NCI-H446 treated with DMSO at 0.1 percent for 48 hours (cell line): ENCODE data around the gene SLC2A1.
A peak's percentile ranks its signal among the peaks of the same experiment; 100 is the strongest.

ENCODE experiments used
- DNase-seq: peaks from one replicate; lab custom pipeline; 2025; lab: John Stamatoyannopoulos, UW

SLC2A1 gene

DNA sequence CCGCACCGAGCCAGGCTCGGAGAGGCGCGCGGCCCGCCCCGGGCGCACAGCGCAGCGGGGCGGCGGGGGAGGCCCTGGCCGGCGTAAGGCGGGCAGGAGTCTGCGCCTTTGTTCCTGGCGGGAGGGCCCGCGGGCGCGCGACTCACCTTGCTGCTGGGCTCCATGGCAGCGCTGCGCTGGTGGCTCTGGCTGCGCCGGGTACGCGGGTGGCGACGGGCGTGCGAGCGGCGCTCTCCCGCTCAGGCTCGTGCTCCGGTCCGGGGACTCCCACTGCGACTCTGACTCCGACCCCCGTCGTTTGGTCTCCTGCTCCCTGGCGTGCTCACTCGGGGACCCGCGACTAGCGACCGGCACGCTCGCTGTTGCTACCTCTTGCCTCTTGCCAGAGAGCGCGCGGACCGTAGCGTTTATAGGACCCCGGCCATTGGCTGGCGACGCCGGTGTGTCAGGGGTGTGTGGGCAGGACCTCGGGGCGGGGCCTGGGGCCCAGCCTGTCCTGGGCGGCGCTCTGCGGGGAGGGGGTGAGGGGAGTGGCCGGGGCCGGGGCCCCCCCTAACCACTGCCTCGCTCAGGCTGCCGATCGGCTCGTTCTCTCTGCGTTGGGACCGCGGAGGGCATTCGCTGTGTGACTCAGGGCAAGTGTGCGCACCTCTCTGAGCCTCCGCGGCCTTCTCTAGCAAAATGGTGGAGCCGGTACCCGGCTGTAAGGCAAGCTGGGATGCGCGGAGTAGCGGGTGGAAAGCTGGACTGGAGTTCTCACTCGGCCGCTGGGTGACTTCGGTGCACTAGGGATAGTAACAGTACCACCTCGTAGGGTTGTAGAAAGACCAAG, at the start of gene SLC2A1:
SLC2A1 (minus strand) TSS at position 381 of the 832 bp plus-strand sequence; CDS start at position 164, 217 bp downstream.
- peak; percentile 84 for DNase-seq

DNA sequence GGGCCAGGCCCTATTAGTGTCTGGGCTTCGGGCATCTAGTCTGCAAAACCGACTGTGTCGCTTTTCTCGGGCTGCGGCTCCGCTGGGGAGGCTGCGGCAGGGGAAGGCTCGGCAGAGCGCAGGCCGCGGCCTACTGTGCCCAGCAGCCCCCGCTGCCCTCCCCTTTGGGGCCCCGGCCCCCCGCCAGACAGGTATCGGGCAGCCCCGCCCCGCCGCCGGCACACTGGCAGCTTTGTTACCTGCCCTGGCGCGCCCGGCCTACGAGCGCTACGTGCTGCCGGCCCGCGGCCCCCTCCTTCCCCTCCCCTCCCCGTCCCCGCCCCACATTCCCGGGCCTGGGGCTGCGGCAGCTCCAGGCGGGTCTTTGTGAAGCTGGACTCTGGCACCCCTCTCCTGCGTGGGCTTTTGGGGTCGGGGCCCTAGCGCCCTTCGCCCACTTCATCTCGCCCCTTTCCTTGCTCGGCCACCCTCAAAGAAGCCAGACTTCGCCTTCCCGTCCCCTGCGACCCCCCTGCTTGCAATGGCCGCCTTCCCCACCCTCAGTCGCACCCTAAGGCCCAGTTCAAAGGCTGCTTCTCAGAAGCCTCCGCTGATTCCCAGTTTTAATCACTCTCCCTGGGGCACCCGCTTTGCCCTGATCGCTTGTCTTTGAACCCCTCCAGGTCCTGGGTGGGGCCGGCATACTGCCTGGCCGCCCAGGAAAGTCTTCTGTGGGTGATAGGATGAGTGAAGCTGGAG, 48.9 kb upstream of the SLC2A1 start:
- DNase-seq: no peak

DNA sequence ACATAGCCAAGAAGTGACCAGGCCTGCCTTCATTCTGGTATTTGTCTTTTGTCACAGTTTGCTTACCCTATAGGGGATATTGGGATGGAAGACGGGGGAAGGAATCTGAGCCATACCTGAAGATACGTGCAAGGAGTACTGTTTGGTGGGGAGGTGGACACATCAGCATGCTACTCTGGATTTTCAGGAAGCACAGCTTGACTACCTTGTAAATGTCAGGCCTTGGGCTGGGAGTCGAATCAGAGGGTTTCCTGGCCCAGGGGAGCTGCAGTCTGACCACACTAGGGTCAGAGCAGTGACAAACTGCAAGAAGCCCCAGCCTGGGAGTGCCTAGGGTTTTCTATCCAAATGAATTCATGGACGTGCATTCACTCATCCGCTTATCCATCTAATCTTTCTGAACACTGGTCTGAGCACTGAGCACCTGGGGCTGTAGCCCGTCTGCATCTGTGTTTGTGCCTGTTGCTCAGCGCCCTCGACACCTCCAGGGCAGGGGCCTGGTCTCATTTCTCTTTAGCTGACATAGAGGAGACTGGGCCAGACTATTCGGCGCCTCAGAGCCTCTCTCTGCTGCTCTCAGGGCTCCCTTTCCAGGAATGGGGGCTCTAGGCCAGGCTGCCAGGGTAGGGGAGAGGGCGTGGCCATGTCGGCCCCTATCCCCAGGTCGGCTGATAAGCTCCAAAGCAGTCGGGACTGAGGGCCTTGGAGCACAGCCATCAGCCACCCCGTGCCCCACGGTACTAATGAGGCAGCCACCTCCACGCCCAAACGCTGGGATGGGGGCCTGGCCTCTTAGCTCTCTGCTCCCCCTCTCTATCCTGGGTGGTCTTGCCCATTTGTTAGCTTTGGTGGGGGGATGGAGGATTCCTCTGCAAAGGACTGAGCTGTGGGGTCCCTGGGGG, 47.0 kb upstream of the SLC2A1 start:
- no peak for DNase-seq

DNA sequence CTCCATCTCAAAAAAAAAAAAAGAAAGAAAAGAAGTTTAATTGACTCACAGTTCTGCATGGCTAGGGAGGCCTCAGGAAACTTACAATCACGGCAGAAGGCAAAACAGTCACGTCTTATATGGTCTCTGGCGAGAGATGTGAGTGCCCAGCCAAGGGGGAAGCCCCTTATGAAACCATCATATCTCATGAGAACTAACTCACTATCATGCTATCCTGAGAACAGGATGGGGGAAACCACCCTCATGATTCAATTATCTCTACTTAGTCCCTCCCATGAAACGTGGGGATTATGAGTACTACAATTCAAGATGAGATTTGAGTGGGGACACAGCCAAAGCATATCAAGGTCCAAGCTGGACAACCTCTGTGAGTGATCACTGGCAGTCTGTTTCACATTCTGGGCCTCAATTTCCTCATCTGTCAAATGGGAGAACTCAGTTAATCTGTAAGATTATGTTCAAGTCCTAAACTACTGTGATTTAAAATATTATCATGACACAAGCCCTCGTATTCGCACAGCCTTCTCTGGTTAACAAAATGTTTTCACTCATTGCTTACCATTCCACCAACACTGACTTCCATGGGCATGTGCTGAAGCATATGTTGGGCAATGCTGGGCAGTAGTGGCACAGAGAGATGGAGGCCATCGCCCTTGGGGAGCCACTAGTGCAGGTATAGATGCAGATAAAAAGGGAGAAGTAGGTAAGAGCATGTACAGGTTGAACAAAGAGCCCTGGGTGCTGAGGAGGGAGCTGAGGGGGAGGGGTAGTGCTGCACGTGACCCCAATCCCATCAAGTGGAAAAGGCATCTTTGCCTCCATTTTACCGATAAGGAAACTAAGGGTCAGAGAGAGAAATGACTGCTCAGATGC, 46.2 kb upstream of the SLC2A1 start:
- DNase-seq: no peak

DNA sequence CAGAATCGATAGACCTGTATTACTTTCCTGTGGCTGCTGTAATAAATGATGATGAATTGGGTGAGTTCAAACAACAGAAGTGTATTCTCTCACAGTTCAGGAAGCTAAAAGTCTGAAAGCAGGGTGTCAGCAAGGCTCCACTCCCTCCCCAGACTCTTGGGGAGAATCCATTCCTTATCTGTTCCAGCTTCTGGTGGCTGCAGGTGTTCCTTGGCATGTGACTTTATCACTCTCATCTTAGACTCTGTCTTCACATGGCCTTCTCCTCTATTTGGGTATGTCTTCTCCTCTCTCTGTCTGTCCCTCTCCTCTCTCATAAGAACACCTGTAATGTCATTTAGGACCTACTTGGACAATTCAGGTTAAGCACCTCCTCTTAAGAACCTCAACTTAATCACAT, 44.1 kb upstream of the SLC2A1 start:
- no peak for DNase-seq

DNA sequence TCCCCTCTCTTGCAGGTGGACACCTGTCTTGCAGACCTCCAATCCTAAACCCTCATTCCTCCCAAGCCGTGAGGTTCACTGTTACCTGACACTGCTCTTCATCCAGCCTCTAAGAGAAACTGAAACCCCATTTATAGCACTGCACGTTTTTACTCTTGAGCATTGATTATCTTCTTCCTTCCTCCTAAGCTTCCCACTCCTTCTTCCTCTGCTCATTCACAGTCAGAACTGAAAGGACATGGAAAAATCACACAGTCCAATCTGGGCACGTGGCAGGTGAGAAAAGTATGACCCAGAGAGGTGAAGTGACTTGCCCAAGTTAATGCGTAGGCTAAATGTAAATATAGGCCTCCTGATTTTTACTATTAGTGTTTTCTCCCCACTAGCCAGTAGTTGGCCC, 43.4 kb upstream of the SLC2A1 start:
- no peak for DNase-seq

DNA sequence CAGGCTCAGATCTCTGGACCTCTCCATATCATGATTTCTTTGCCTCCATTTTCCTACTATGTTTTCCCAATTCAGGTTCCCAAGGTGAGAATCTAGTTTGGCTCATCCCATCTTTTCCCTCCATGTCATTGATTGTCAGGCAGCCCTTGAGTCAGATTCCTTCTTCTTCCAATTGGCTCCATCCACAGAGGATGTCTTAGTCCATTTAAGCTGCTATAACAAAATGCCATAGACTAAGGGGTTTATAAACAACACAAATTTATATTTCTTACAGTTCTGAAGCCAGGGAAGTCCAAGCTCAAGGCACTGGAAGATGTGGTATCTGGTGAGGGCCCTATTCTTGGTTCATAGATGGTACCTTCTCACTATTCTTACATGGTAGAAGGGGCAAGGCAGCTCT, 42.8 kb upstream of the SLC2A1 start:
- no peak for DNase-seq

DNA sequence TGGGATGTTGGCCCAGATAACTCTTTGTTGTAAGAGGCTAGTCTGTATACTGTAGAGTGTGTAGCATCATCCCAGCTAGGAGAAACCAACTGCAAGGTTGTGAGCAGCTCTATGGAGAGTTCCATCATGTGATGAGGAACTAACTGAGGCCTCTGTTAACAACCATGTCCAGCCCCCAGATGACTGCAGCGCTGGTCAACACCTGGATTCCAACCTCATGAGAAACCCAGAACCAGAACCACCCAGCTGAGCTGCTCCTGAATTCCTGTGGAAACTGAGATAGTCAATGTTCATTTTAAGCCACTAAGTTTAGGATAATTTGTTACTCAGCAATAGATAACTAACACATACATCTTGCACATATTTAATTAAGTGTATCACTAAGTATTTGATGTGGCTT, 41.6 kb upstream of the SLC2A1 start:
- DNase-seq: no peak

DNA sequence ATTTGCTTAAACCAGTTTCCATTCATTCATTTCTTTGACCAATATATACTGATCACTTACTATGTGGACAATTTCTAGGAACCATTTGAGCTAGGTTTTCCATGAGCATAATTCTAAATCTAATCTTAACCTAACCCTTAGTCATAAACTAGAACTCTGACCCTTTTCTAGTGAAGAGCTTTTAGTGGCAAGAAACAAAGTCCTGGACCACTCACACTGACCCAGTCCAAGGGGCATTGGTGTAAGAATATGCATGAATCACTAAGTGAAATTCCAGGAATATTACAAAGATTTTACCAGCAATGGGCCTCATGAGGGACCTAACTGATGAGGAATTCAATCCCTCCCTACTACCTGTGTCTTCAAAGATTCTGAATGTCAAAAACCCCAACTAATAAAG, 40.6 kb upstream of the SLC2A1 start:
- no peak for DNase-seq

DNA sequence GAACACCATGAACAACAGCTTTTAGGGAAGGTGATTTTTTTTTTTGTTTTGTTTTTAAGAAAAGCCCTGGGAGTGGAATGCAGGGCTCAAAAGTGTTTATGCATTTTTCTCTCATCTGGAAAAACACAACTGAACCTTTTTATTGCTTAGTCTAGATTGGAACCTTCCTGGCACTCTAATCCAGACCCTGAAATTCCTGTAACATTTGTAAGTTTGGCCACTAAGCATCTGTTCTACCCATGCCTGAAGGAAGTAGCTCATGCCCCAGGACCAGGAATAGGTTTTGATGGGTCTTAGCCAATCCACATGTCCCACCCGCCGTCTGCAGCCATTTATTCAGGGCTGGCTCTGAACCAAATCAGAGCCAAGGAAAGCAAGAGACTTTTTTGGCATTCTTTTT, 39.7 kb upstream of the SLC2A1 start:
- no peak for DNase-seq

DNA sequence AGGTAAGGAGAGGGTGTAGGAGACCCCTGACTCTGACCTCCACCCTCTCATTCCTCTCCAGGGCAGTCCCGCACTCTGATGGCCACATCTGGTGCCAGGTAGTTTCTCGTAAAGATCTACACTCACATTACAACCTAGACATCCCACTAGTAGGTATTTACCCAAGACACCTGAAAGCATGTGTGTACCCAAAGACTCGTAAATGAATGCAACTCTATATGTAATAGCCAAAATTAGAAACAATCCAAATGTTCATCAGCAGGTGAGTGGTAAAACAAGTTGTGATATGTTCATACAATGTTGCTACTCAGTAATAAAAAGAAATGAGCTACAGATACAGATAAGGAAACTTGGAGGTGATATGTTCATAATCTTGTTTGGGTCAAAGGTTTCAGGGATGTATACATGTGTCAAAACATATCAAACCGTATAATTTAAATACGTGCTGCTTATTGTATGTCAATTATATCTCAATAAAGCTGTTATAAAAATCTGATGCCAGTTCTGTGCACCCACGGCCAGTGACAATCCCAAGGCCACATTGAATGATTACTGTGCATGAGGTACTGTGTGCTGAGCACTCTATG, 37.8 kb upstream of the SLC2A1 start:
- no peak for DNase-seq

DNA sequence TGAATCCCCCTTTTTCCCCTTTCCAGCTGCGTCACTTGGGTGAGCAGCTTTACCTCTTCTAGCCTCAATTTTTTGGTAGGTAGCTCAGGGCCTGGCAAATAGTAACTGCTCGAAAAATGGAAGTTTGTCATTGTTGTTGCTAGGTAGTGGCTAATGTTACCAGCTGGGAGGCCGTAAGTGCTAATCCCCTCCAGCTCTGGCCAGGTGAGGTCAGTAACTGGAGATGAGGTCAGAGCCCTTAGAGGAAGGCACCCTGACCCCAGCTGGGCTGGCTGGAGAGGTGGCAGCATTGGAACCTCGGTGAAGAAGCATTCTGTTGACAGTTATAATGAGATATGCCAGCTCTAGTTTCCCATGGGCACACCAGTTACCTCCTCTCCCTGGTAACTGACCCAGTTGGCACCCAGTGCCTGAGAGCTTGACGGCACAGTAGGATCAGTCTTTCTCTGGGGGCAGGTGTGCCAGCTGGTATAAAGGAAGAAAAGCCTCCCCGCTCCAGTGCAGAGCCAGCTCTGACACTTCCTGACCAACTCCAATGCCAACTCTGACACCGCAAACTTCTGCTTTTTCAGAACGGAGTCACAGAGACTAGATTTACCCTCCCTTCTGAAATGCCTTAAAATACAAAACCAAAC, 35.0 kb upstream of the SLC2A1 start:
- no peak for DNase-seq

DNA sequence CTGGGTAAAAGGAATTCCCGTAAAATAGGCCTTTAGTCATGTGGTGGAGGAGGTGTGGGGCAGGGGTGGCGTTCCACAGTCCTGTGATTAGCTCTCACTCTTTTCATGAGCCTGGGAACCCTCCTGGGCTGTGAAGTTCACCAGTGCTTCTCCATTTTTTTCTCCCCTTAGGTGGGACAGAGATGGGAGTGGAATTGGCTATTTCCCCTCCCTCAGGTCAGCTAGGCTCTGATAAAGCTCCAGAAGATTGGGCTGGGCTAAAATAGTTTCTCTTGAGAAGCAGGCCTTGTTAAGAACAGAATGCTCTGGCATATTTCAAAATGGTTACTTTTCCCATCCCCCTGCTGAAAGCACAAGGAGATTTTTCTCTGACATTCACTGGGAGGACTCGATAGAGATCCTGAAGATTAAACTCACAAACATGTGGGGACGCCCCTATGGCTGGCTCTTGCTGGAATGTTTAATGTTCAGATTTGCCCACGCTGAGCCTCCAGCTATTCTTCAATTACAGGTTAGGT, 33.4 kb upstream of the SLC2A1 start:
- DNase-seq: no peak

DNA sequence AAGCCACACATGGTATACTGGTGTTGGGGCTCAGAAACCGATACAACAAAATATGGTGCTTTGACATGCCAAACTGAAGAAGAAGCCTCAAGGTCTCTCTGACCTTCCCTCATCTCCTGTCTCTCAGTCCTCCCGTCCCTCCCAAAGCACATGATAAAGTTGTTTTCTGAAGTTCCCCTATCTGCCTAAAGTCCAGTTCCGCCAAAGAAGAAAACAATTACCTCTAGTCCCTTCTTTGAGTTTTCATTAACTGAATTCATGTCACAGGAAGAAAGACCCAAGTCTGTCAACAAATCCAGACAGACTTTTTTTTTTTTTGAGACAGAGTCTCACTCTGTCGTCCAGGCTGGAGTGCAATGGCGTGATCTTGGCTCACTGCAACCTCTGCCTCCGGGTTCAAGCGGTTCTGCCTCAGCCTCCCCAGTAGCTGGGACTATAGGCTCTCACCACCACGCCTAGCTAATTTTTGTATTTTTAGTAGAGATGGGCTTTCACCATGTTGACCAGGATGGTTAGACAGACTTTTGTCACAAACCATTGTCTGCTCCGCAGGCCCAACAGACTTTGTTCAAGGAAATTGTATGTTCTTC, 32.2 kb upstream of the SLC2A1 start:
- no peak for DNase-seq

DNA sequence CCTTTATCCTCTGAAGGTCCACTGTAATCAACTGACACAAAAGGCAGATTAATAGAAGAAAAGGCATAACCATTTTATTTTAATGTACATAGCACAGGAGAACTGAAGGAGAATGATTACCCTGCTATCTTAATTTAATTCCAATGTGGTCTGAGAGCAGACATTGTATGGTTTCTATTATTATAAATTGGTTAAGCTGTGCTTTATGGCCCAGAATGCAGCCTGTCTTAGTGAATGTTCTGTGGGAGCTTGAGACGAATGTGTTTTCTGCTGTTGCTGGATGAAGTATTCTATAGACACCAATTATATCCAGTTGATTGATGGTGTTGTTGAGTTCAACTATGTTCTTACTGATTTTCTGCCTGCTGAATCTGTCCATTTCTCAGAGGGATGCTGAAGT, 25.0 kb upstream of the SLC2A1 start:
- no peak for DNase-seq

DNA sequence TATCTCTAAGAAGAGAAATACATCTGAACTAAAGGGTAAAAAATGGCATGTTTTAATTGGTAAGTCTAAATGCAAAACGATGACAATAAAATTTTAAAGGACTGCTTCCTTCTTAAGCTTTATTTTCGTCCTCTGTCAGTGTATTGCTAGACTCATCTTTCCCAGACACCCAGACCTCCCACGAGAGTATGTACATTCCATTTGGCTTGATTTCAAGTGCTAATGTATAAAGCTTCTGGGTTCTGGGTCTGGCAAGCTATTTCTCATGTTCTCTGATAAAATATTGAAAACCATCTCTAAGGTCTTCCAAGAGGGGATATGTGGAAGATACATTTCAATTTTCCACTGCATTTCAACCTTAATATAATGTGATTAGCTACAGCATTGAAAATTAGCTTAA, 24.6 kb upstream of the SLC2A1 start:
- no peak for DNase-seq

DNA sequence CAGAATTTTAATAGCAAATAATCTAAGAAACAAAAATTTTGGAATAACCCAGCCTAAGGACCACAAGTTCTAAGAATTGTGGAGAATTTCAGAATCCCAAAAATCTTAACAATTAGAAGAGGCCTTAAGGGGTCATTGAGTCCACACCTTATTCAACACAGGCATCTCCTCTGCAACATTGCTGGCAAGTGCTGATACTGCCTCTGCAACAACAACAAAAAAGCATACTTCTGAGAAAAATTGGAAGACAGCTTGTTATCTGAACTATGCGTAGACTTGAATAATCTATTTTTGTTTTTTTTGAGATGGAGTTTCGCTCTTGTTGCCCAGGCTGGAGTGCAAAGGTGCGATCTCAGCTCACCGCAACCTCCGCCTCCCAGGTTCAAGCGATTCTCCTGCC, 24.0 kb upstream of the SLC2A1 start:
- no peak for DNase-seq

DNA sequence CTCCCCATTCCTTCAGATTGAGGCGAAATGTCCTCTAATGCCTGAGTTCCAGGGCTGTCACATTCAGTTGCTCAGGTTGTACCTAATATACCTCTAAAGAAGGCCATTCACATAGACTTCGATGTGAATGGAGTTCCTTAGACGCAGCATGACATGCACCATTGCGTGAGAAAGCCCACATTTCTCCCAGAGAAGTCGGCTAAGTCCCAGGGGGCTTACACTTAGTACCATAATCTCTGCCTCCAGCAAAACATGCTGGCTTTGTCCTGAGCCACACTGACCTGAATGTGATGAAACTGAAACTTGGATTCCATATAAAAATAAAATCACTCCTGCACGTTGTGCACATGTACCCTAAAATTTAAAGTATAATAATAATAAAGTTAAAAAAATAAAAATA, 23.2 kb upstream of the SLC2A1 start:
- no peak for DNase-seq

DNA sequence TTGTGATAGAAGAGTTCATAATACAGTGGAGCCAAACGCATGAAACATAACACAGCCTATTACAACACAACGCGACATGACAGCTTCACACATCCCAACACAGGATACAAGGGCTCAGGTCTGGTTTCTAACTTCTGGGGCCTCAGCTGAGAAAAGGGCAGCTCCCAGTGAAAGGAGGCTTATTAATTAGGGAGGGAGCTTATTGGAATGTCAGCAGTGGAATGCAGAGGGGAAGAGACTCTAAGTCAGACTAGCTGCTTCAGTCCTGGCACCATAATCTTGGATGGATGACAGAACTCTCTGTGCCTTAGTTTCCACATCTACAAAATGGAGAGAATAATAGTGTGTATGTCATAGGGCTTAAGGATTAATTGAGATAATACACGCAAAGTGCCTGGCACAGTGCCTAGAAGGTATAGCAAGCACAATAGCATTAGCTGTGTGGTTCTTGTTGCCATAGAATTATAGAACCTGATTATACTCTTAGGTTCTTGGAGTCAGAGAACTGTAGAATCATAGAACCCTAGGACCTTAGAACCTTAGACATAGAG, 22.7 kb upstream of the SLC2A1 start:
- DNase-seq: no peak
